HepG2 (cell line): ENCODE measurements around the gene SLC16A3. TPM values are rescaled to one million over a fixed set of nuclear protein-coding genes. Genes with fewer than 3 reads are reported as not detected.
A peak's percentile ranks its signal among the peaks of the same experiment; 100 is the strongest.

ENCODE experiments used
- ATAC-seq: fragments of 200-7000 bp; cut with Tn5 transposase; 3 replicates; pipeline ENCODE4 v1.9.1; 2020; ENCODE audit warnings: mild to moderate bottlenecking, moderate library complexity
- BruUV-seq: library from RNA; stranded (reverse); fragments of 400-500 nt; replicated peaks from 2 replicates; lab custom pipeline; 2021; lab: Mats Ljungman, UMichigan
- CTCF ChIA-PET: fragments of 300-600 bp; formaldehyde crosslinking; extraction: SDS; loops from one replicate; lab custom pipeline; 2021; ENCODE audit warnings: low total read pairs, inconsistent platforms, low intra/inter-chr PET ratio; lab: Yijun Ruan, JAX
- POLR2A ChIA-PET: fragments of 350-600 bp; sonication (Branson Sonifier 250); formaldehyde crosslinking; loops from one replicate; lab custom pipeline; 2020; ENCODE audit warnings: antibody characterized with exemption, inconsistent platforms; lab: Yijun Ruan, JAX
- DNase-seq: peaks from one replicate; pipeline ENCODE4 v3.0.0-alpha.2; 2015; ENCODE audit warnings: low spot score
- FAIRE-seq: peaks from 3 replicates; lab custom pipeline; 2011; peaks lifted over from hg19 to GRCh38; lab: Jason Lieb, UNC
- H2AFZ ChIP-seq: one replicate; pipeline ENCODE4 v1.6.1; 2011; ENCODE audit warnings: low read length, inconsistent platforms
- H3K27ac ChIP-seq: fragments of 300-600 bp; 3 replicates; pipeline ENCODE4 v1.8.0; 2011; ENCODE audit warnings: mixed run types, mild to moderate bottlenecking, mixed read lengths, low read length, inconsistent platforms; ENCODE audit not compliant: insufficient read depth; ENCODE audit errors: extremely low read length
- H3K27me3 ChIP-seq, 2 experiments: fragments of 200-600 bp in 1 of 2; 2 replicates in 1 of 2; 3 replicates in 1 of 2; pipeline versions ENCODE4 v1.6.0 to v1.8.0; 2011; ENCODE audit warnings: low read length in 2 of 2, mild to moderate bottlenecking in 2 of 2, moderate library complexity in 2 of 2, inconsistent platforms in 1 of 2; ENCODE audit not compliant: insufficient read depth in 2 of 2, control insufficient read depth in 1 of 2
- H3K36me3 ChIP-seq, 2 experiments: fragments of 200-600 bp in 1 of 2; replicated peaks in 1 of 2; 2 replicates in 1 of 2; 3 replicates in 1 of 2; pipeline versions ENCODE4 v1.5.1 to v1.8.0; 2011; ENCODE audit warnings: low read length in 2 of 2, inconsistent platforms in 1 of 2; ENCODE audit not compliant: insufficient read depth in 2 of 2, control insufficient read depth in 1 of 2
- H3K4me1 ChIP-seq: 2 replicates; pipeline ENCODE4 v1.5.1; 2012; ENCODE audit warnings: low read length, inconsistent platforms; ENCODE audit not compliant: insufficient read depth
- H3K4me2 ChIP-seq: 2 replicates; pipeline ENCODE4 v1.6.0; 2011; ENCODE audit warnings: low read depth, low read length, inconsistent platforms
- H3K4me3 ChIP-seq, 3 experiments: fragments of 200-600 bp in 1 of 3; sonication (generic), shearing (Covaris generic) in 1 of 3; replicated peaks in 1 of 3; 2 replicates each; pipeline ENCODE4 v1.5.1; 2011 to 2016; ENCODE audit warnings: low read length in 3 of 3, inconsistent platforms in 2 of 3, low read depth in 2 of 3, mild to moderate bottlenecking in 2 of 3, control low read depth in 1 of 3, mixed read lengths in 1 of 3; ENCODE audit not compliant: insufficient read depth in 1 of 3
- H3K79me2 ChIP-seq: one replicate; pipeline ENCODE4 v1.6.1; 2011; ENCODE audit warnings: low read length, inconsistent platforms; ENCODE audit not compliant: insufficient read depth
- H3K9ac ChIP-seq: 2 replicates; pipeline ENCODE4 v1.6.0; 2011; ENCODE audit warnings: mild to moderate bottlenecking, low read depth, low read length, inconsistent platforms; ENCODE audit not compliant: insufficient read depth
- H3K9me3 ChIP-seq: 2 replicates; pipeline ENCODE4 v1.5.1; 2012; ENCODE audit warnings: mild to moderate bottlenecking, low read length
- H4K20me1 ChIP-seq: 2 replicates; pipeline ENCODE4 v1.6.0; 2011; ENCODE audit warnings: inconsistent platforms, mild to moderate bottlenecking, low read length, moderate library complexity; ENCODE audit not compliant: insufficient read depth
- ARID4A ChIP-seq: sonication (generic); formaldehyde crosslinking; IDR thresholded peaks from 2 replicates; pipeline ENCODE4 v1.5.0; 2020; ENCODE audit warnings: mild to moderate bottlenecking, missing genetic modification reagents, borderline replicate concordance
- DMTF1 ChIP-seq: sonication (generic); formaldehyde crosslinking; IDR thresholded peaks from 2 replicates; pipeline ENCODE4 v1.4.0; 2020; ENCODE audit warnings: mild to moderate bottlenecking, missing genetic modification reagents
- ELF4 ChIP-seq: sonication (generic); formaldehyde crosslinking; IDR thresholded peaks from 2 replicates; pipeline ENCODE4 v1.5.0; 2020; ENCODE audit warnings: missing genetic modification reagents, mild to moderate bottlenecking, moderate library complexity, borderline replicate concordance
- HDAC1 ChIP-seq: sonication (generic); formaldehyde crosslinking; IDR thresholded peaks from 2 replicates; pipeline ENCODE4 v1.5.1; 2020; ENCODE audit warnings: mild to moderate bottlenecking, missing genetic modification reagents
- HNRNPUL1 ChIP-seq: fragments of 200-400 bp; formaldehyde crosslinking; IDR thresholded peaks from 2 replicates; pipeline ENCODE4 v1.6.1; 2017; ENCODE audit warnings: low read depth, mild to moderate bottlenecking, low read length, moderate library complexity
- KLF6 ChIP-seq: IDR thresholded peaks from 2 replicates; pipeline ENCODE4 v1.8.0; 2016; ENCODE audit warnings: missing biosample characterization, missing genetic modification reagents
- SP5 ChIP-seq: IDR thresholded peaks from 2 replicates; pipeline ENCODE4 v1.6.1; 2016; ENCODE audit warnings: low read depth, borderline replicate concordance
- ZNF34 ChIP-seq: sonication (generic); formaldehyde crosslinking; IDR thresholded peaks from 2 replicates; pipeline ENCODE4 v1.4.0; 2020; ENCODE audit warnings: mild to moderate bottlenecking, missing genetic modification reagents, borderline replicate concordance
- ZNF580 ChIP-seq: IDR thresholded peaks from 2 replicates; pipeline ENCODE4 v1.6.1; 2016; ENCODE audit warnings: low read depth, borderline replicate concordance
- ZNF710 ChIP-seq: sonication (generic); formaldehyde crosslinking; IDR thresholded peaks from 2 replicates; pipeline ENCODE4 v1.5.0; 2020; ENCODE audit warnings: mild to moderate bottlenecking, missing genetic modification reagents, borderline replicate concordance
- ZSCAN31 ChIP-seq: sonication (generic); formaldehyde crosslinking; IDR thresholded peaks from 2 replicates; pipeline ENCODE4 v1.5.0; 2020; ENCODE audit warnings: low read depth, mild to moderate bottlenecking, missing genetic modification reagents
- WGBS: methylation state at CpG from one replicate; pipeline ENCODE4 v1.1.6; 2017; ENCODE audit warnings: low lambda C conversion rate; 5-methylcytosine and 5-hydroxymethylcytosine counted together
- in situ Hi-C: cut with HindIII; loops from 2 replicates; pipeline ENCODE4 v1.10.0; 2017; ENCODE audit warnings: low pct_unique_long_range_greater_than_20kb; ENCODE audit not compliant: extremely low pct_ligation_motif_present
- intact Hi-C: fragments of 100-400 bp; cut with micrococcal nuclease; formaldehyde crosslinking; loops from one replicate; pipeline ENCODE4 v1.10.0; 2022; ENCODE audit not compliant: unreplicated experiment
- polyA plus RNA-seq, 8 experiments: library from polyadenylated mRNA; depleted of rRNA in 3 of 8; stranded (reverse) in 7 of 8; unstranded in 1 of 8; fragments of >200 nt; fragmentation: Illumina TruSeq in 4 of 8; extraction: Trizol in 4 of 8; gene quantifications; 2 replicates each; pipeline versions ENCODE4 v1.2.1 to v1.2.3, GENCODE V29; 2011 to 2016; ENCODE audit warnings: low read depth in 4 of 8, missing spikeins in 1 of 8, mixed read lengths in 1 of 8; ENCODE audit not compliant: insufficient read depth in 1 of 8
- total RNA-seq, 5 experiments: library from RNA; depleted of rRNA; stranded (reverse); fragments of >200 nt; fragmentation: Illumina TruSeq; extraction: Trizol; gene quantifications; 2 replicates each; pipeline ENCODE4 v1.2.3, GENCODE V29; 2016; ENCODE audit warnings: low read depth in 1 of 5

Gene SLC16A3
- total and polyA plus RNA-seq, 2 of the 13 experiments (the other 11 are each of a cell fraction or from before 2014, with no cell fraction given) = 242 to 349 TPM

- Histone ChIP-seq H3K4me2 (peak overlapping the region; percentile 78), H3K4me3 (peak overlapping the region in 1 of 3 experiments; percentile 33; a peak in 2 of 6 replicates), H3K4me1 (peaks cover 20% of the 10 kb centered on the region), H3K27me3 (no peaks in the 10 kb centered on the region), H3K9me3 (no peaks in the 10 kb centered on the region), H3K27ac (peak overlapping the region; percentile 26), H3K79me2 (no peaks in the 10 kb centered on the region), H3K36me3 (peaks cover 0 to 3% of the 10 kb centered on the region in 2 experiments; a peak in 1 of 5 replicates), H2AFZ (peak overlapping the region; percentile 74), H4K20me1 (no peaks in the 10 kb centered on the region), H3K9ac (peak overlapping the region; percentile 48)
- ATAC-seq (peak; percentile 91), FAIRE-seq (peak; percentile 91), DNase-seq (peak; percentile 84)
- intact Hi-C loops = loop anchor here (2.0 kb wide), 1 partner anchor 31 kb away; no protein-coding TSS in a partner anchor
- 24% methylated on average over 19 of the region's 21 CpGs for WGBS
- ChIA-PET CTCF (interaction anchor here (0.8 to 1.5 kb wide), 4 partner anchors 10 to 115 kb away, joined by 3 to 7 read pairs (median 4); no protein-coding TSS in a partner anchor), POLR2A (interaction anchor here (0.7 to 2.0 kb wide), 14 partner anchors 9 to 168 kb away, joined by 3 to 28 read pairs (median 3); partner anchors contain the start of genes DCXR and SLC16A3)
- in situ Hi-C loops = no loop called here
- BruUV-seq = no TSS peak
- TF ChIP-seq DMTF1 (CRISPR knock-in tag) = no peak
- no peak for TF ChIP-seq ZSCAN31
- peak; percentile 43; the same call in 1 of the 2 replicates for TF ChIP-seq SP5 (CRISPR knock-in tag)
- no peak for TF ChIP-seq HNRNPUL1
- TF ChIP-seq ZNF710 (CRISPR knock-in tag) = no peak
- peak; percentile 83 for TF ChIP-seq ARID4A (CRISPR knock-in tag)
- no peak for TF ChIP-seq ZNF34
- peak; percentile 95; the same call in 1 of the 2 replicates for TF ChIP-seq ZNF580 (CRISPR knock-in tag)
- TF ChIP-seq HDAC1 = peak; percentile 63; the same call in 1 of the 2 replicates
- peak; percentile 80; the same call in 1 of the 2 replicates for TF ChIP-seq ELF4 (CRISPR knock-in tag)
- TF ChIP-seq KLF6 (CRISPR knock-in tag) = 0 out of 2 replicates have a peak, but pooled peaks have one; percentile 45
Observed at GRCh38 chr17:82205720-82206508, 22.9 kb upstream of the SLC16A3 start.
